Measurements from ENCODE around the gene HNRNPA3. TPM values are rescaled to one million over a fixed set of nuclear protein-coding genes. Genes with fewer than 3 reads are reported as not detected.
A peak's percentile ranks its signal among the peaks of the same experiment; 100 is the strongest.

HNRNPA3 gene
- total RNA-seq, 1 donor from 2014 or later, result 132 TPM

DNA sequence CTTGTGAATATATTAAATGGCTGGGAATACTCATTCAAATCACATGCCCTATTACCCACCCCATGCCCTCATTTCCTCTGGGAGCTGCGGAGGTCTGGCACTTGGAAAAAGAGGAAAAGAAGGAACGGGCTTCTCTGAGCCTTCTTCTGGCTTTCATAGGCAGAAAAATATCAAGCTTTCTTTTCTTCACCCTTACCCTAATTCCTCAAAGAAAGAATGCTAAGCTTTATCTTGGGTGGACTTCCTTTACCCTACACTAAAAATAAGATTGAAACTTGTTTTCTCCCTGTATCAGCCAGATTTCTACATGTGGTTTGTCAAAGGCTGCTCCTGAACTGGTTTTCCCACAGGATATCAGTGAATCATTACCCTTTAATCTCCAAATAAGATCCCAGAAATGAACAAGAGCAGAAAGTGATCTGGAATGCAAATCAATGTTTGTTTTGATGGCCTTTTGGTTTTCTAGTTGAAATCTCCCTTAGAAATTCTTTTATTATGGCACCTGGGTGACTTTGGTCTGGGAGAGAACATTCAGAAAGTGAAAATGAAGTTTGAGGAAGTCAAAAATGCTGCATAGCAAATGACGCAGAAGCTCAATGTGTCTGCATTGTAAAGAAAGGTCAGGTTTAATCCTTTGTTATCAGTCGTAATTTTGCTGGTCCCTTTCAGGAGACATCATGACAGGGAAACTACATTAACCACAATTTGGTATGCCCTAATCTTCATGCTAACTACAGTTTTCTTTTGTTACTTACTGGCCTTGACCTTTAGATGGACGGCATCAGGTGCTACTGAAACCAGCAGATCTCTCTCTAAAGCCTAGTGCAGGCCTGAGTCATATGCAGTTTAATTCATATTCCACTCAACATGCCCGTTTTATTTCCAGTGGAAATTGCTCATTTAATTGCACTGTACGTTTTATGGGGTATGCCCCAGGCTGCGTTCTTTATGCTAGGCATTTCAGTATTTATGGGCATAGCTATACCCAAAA is 46.6 kb upstream of the HNRNPA3 start:
- intact Hi-C loops (cut with DNase I), result loop anchor here (5.0 to 10.0 kb wide), 2 partner anchors 99 to 166 kb away; partner anchors contain the start of gene NFE2L2
- H3K9me3 ChIP-seq, result no peaks in the 10 kb centered on the region
- peak overlapping the region; percentile 89 for H3K27ac ChIP-seq
- H3K4me1 ChIP-seq, result peaks cover 40% of the 10 kb centered on the region
- no peak for ATAC-seq
- peak overlapping the region; percentile 55 for H3K4me3 ChIP-seq
- TF ChIP-seq, protein P1, sequence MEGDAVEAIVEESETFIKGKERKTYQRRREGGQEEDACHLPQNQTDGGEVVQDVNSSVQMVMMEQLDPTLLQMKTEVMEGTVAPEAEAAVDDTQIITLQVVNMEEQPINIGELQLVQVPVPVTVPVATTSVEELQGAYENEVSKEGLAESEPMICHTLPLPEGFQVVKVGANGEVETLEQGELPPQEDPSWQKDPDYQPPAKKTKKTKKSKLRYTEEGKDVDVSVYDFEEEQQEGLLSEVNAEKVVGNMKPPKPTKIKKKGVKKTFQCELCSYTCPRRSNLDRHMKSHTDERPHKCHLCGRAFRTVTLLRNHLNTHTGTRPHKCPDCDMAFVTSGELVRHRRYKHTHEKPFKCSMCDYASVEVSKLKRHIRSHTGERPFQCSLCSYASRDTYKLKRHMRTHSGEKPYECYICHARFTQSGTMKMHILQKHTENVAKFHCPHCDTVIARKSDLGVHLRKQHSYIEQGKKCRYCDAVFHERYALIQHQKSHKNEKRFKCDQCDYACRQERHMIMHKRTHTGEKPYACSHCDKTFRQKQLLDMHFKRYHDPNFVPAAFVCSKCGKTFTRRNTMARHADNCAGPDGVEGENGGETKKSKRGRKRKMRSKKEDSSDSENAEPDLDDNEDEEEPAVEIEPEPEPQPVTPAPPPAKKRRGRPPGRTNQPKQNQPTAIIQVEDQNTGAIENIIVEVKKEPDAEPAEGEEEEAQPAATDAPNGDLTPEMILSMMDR (IDR thresholded peaks at IDR 0.05), result no peak
- no peak for DNase-seq
- H3K27me3 ChIP-seq (ENCODE audit: low read depth), result no peaks in the 10 kb centered on the region
- H3K36me3 ChIP-seq, result no peaks in the 10 kb centered on the region

DNA sequence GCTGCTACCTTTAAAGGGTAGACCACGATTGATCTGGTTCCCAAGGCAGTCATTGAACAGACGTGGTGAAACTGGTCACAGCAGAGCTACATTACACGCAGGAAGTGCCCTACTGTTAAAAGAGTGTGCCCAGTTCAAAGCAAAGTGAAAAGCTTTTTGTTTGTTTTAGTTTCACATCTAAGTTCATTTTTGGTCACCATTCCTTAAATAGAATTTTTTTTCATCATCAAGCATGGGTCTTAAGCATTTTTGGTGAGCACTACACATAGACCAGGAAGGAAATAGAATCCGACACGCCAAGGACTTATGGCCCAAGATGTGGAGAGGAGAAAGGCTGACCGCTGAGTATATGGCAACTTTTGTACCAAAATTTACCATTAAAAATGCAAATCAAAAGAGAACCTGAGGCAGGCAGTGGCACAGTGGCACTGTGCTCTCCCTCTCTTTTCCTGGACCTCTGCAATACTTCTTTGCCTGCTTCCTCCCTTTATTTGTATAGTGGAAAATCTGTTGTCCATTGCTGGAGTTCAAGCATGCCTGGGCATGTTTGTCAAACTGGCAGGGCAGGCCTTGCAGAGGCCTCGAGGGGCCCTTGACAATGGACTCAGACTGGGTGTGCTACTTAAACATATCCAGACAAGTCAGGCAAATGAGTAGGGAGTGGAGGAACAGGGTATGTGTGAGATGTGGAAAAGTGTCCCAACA is 42.6 kb upstream of the HNRNPA3 start:
- H3K36me3 ChIP-seq, result no peaks in the 10 kb centered on the region
- intact Hi-C loops (cut with DNase I), result loop anchor here (5.0 to 10.0 kb wide), 2 partner anchors 95 to 162 kb away; partner anchors contain the start of gene NFE2L2
- H3K27ac ChIP-seq, result peak overlapping the region; percentile 74
- H3K4me3 ChIP-seq, result no peak overlapping the region
- DNase-seq, result peak; percentile 80
- peaks cover 61% of the 10 kb centered on the region for H3K4me1 ChIP-seq
- ATAC-seq, result peak; percentile 89 to 90
- H3K9me3 ChIP-seq, result no peaks in the 10 kb centered on the region
- no peaks in the 10 kb centered on the region for H3K27me3 ChIP-seq (ENCODE audit: low read depth)
- TF ChIP-seq, protein P1 (IDR thresholded peaks at IDR 0.05), result no peak

DNA sequence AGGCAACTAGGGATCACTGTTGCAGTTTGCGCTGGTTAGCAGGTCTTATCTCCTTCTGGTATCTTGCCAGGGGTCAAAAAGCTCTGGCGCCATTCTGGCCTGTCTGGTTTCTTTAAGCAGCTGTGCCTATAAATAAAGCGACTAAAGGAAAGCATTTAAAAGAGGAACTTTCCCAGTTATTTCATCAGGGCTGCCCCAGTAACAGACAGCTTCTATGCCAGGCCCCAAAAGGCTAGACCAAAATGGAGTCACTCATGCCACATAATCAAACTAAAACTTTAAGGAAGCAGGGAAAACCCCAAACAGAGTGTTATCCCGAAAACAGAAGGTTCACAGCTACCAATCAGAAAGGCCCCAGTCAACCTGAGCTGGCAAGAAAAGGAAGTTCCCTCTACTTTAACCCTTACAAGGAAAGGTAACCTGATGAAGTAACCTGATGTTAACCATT is 41.2 kb upstream of the HNRNPA3 start:
- Histone ChIP-seq H3K9me3 (no peaks in the 10 kb centered on the region), H3K36me3 (no peaks in the 10 kb centered on the region), H3K27me3 (ENCODE audit: low read depth) (no peaks in the 10 kb centered on the region), H3K27ac (peak overlapping the region; percentile 74), H3K4me3 (no peak overlapping the region), H3K4me1 (peaks cover 47% of the 10 kb centered on the region)
- TF ChIP-seq, protein P1 (IDR thresholded peaks at IDR 0.05), result no peak
- DNase-seq, result no peak
- intact Hi-C loops (cut with DNase I), result no loop called here
- peak; percentile 22 to 41 for ATAC-seq

DNA sequence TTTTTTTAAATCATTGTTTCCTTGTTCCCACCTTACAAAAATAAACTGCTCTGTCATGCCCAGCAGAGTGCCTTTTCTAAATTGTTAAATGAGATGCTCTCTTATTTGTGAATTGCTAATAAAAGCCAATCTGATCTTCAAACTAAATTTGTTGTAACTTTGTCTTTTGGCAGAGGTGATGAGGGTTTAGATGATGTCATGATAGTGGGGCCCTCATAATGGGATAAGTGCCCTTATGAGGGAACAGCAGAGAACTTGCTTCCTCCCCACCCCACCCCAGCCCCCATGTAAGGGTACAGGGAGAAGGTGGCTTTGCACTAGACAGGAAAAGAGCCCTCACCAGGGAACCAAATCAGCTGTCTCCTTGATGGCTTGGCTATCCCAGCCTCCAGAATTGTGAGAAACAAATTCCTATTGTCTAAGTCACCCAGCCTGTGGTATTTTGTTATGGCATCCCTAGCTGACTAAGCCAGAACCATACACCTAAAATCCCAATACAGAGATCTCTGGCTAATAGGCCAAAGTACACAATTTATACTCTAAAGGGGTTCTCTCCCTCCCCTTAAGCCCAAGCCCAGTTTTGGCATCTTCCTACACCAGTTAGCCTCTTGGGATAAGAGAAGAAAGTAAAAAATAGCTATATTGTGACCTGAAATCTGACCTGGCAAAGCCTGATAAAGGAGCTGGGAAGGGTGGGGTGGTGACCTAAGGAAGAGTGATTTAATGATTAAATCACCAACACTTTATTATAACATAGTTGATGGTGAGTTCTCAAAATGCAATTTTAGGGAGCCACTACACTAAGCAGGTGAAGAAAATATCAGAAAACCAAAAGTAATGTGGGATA is 40.3 kb upstream of the HNRNPA3 start:
- Histone ChIP-seq H3K27me3 (ENCODE audit: low read depth) (no peaks in the 10 kb centered on the region), H3K27ac (peak overlapping the region; percentile 2), H3K9me3 (no peaks in the 10 kb centered on the region), H3K36me3 (no peaks in the 10 kb centered on the region), H3K4me1 (peaks cover 45% of the 10 kb centered on the region), H3K4me3 (no peak overlapping the region)
- ATAC-seq (no peak), DNase-seq (no peak)
- intact Hi-C loops (cut with DNase I), result no loop called here
- TF ChIP-seq, protein P1 (IDR thresholded peaks at IDR 0.05), result no peak

DNA sequence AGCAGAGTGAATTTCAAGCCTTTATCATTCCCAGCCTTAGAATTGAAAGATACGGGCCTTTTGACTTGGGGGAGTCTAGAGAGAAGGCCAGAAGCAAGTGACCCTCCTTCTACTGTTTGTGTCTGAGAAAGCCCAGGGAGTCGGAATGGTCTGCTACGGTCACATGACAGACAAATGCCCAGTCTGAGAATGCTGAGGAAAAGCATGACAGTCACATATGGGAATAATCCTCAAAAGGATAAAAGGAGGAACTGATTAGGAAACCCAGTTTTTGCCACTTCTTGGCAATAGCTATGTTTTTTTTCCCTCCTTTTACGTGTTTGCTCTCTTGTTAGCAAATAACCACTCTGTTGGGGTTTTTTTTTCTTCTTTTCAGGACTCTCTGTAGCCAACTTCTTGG is 38.1 kb upstream of the HNRNPA3 start:
- Histone ChIP-seq H3K27me3 (ENCODE audit: low read depth) (no peaks in the 10 kb centered on the region), H3K4me3 (no peak overlapping the region), H3K4me1 (peaks cover 39% of the 10 kb centered on the region), H3K9me3 (no peaks in the 10 kb centered on the region), H3K36me3 (no peaks in the 10 kb centered on the region), H3K27ac (no peak overlapping the region)
- intact Hi-C loops (cut with DNase I), result no loop called here
- TF ChIP-seq, protein P1 (IDR thresholded peaks at IDR 0.05), result no peak
- DNase-seq (no peak), ATAC-seq (no peak)

All from lower lobe of right lung (tissue), 2 donors.